BE2C (cell line): ENCODE results near the gene OPCML.

Experiments used
- DNase-seq: peaks from one replicate; pipeline ENCODE4 v3.0.0-alpha.2; 2020
- H3K27me3 ChIP-seq: fragments of 250-450 bp; sonication (Bioruptor Pico); 2 replicates; pipeline ENCODE4 v1.5.1; 2020; ENCODE audit warnings: mild to moderate bottlenecking
- H3K36me3 ChIP-seq: fragments of 250-450 bp; sonication (Bioruptor Pico); 2 replicates; pipeline ENCODE4 v1.5.1; 2020; ENCODE audit warnings: mild to moderate bottlenecking
- H3K4me1 ChIP-seq: fragments of 250-450 bp; sonication (Bioruptor Pico); 2 replicates; pipeline ENCODE4 v1.5.1; 2020
- H3K4me3 ChIP-seq: 2 replicates; pipeline ENCODE4 v1.5.1; 2011; ENCODE audit warnings: low read depth, low read length
- H3K9me3 ChIP-seq: fragments of 250-450 bp; sonication (Bioruptor Pico); 2 replicates; pipeline ENCODE4 v1.5.1; 2020
- CTCF ChIP-seq: IDR thresholded peaks from 2 replicates; pipeline ENCODE4 v1.5.1; 2012; ENCODE audit warnings: mild to moderate bottlenecking, low read depth, low read length

OPCML gene

GRCh38 chr11:133224271-133224670 is 308.0 kb downstream of the OPCML start:
- Histone ChIP-seq H3K4me1 (no peaks in the 10 kb centered on the region), H3K4me3 (no peak overlapping the region), H3K36me3 (no peaks in the 10 kb centered on the region), H3K9me3 (no peaks in the 10 kb centered on the region), H3K27me3 (peaks cover under 1% of the 10 kb centered on the region; the same call in 1 of the 2 replicates)
- no peak for DNase-seq
- no peak for TF ChIP-seq CTCF

- H3K36me3 ChIP-seq, result no peaks in the 10 kb centered on the region
- no peak for TF ChIP-seq CTCF
- DNase-seq, result no peak
- H3K27me3 ChIP-seq, result no peaks in the 10 kb centered on the region; the same call in 1 of the 2 replicates
- no peaks in the 10 kb centered on the region for H3K4me1 ChIP-seq
- no peak overlapping the region for H3K4me3 ChIP-seq
- H3K9me3 ChIP-seq, result no peaks in the 10 kb centered on the region
Measured at GRCh38 chr11:133222425-133223330, 309.6 kb downstream of the OPCML start.

GRCh38 chr11:133219543-133219942 is 312.8 kb downstream of the OPCML start:
- H3K4me1 ChIP-seq, result no peaks in the 10 kb centered on the region
- no peak overlapping the region for H3K4me3 ChIP-seq
- H3K36me3 ChIP-seq, result no peaks in the 10 kb centered on the region
- no peak for DNase-seq
- no peaks in the 10 kb centered on the region for H3K9me3 ChIP-seq
- TF ChIP-seq CTCF, result peak; percentile 17; the same call in 1 of the 2 replicates
- H3K27me3 ChIP-seq, result no peaks in the 10 kb centered on the region; the same call in none of the 2 replicates

- TF ChIP-seq CTCF, result no peak
- no peaks in the 10 kb centered on the region for H3K4me1 ChIP-seq
- H3K36me3 ChIP-seq, result no peaks in the 10 kb centered on the region
- H3K9me3 ChIP-seq, result no peaks in the 10 kb centered on the region
- DNase-seq, result no peak
- H3K4me3 ChIP-seq, result no peak overlapping the region
- H3K27me3 ChIP-seq, result no peaks in the 10 kb centered on the region; the same call in none of the 2 replicates
Measured at GRCh38 chr11:133216813-133217212, 315.5 kb downstream of the OPCML start.

GRCh38 chr11:133215596-133216230 is 316.6 kb downstream of the OPCML start:
- Histone ChIP-seq H3K4me3 (no peak overlapping the region), H3K4me1 (no peaks in the 10 kb centered on the region), H3K9me3 (no peaks in the 10 kb centered on the region), H3K36me3 (no peaks in the 10 kb centered on the region), H3K27me3 (no peaks in the 10 kb centered on the region; the same call in none of the 2 replicates)
- TF ChIP-seq CTCF, result no peak
- no peak for DNase-seq
